Measurements from ENCODE around the gene DEDD. TPM values are rescaled to one million over a fixed set of nuclear protein-coding genes. Genes with fewer than 3 reads are reported as not detected.
A peak's percentile ranks its signal among the peaks of the same experiment; 100 is the strongest.

The DEDD gene
- total RNA-seq, 1 donor from 2014 or later = 37.5 TPM

GRCh38 chr1:161162052-161162451 is 29.6 kb upstream of the DEDD start:
- H3K36me3 ChIP-seq = peaks cover 36% of the 10 kb centered on the region
- DNase-seq (no peak), ATAC-seq (no peak)
- intact Hi-C loops (cut with DNase I) = no loop called here
- peaks cover 23% of the 10 kb centered on the region for H3K4me1 ChIP-seq
- no peak overlapping the region for H3K4me3 ChIP-seq
- no peaks in the 10 kb centered on the region for H3K9me3 ChIP-seq
- no peak overlapping the region for H3K27ac ChIP-seq
- no peak for TF ChIP-seq CTCF (IDR thresholded peaks at IDR 0.05)
- H3K27me3 ChIP-seq = no peaks in the 10 kb centered on the region

GRCh38 chr1:161161652-161162051 is 29.2 kb upstream of the DEDD start:
- ATAC-seq = no peak
- no peaks in the 10 kb centered on the region for H3K27me3 ChIP-seq
- H3K9me3 ChIP-seq = no peaks in the 10 kb centered on the region
- H3K4me1 ChIP-seq = peaks cover 20% of the 10 kb centered on the region
- peaks cover 40% of the 10 kb centered on the region for H3K36me3 ChIP-seq
- no peak for TF ChIP-seq CTCF (IDR thresholded peaks at IDR 0.05)
- H3K27ac ChIP-seq = no peak overlapping the region
- no peak for DNase-seq
- no peak overlapping the region for H3K4me3 ChIP-seq
- intact Hi-C loops (cut with DNase I) = no loop called here

- Histone ChIP-seq H3K9me3 (no peaks in the 10 kb centered on the region), H3K36me3 (peaks cover 40% of the 10 kb centered on the region), H3K4me3 (no peak overlapping the region), H3K27me3 (no peaks in the 10 kb centered on the region), H3K4me1 (peaks cover 20% of the 10 kb centered on the region), H3K27ac (no peak overlapping the region)
- no peak for TF ChIP-seq CTCF (IDR thresholded peaks at IDR 0.05)
- intact Hi-C loops (cut with DNase I) = no loop called here
- no peak for DNase-seq
- ATAC-seq = no peak
Measured at GRCh38 chr1:161160671-161161145, 28.2 kb upstream of the DEDD start.

GRCh38 chr1:161159913-161160243 is 27.4 kb upstream of the DEDD start:
- Histone ChIP-seq H3K27me3 (no peaks in the 10 kb centered on the region), H3K36me3 (peaks cover 37% of the 10 kb centered on the region), H3K9me3 (no peaks in the 10 kb centered on the region), H3K27ac (peak overlapping the region; percentile 91), H3K4me1 (peaks cover 24% of the 10 kb centered on the region), H3K4me3 (peak overlapping the region; percentile 80)
- intact Hi-C loops (cut with DNase I) = no loop called here
- DNase-seq (no peak), ATAC-seq (no peak)
- no peak for TF ChIP-seq CTCF (IDR thresholded peaks at IDR 0.05)

GRCh38 chr1:161159087-161159912 is 26.8 kb upstream of the DEDD start, which contains the start of gene USP21:
Gene USP21, plus strand, starts transcription at chr1:161159500. Its CDS starts 1,141 bp downstream, at chr1:161160641.
- ATAC-seq (peak; percentile 97), DNase-seq (peak; percentile 96)
- H3K4me3 ChIP-seq = peak within 1 kb of the TSS; percentile 80
- peaks cover 31% of the 10 kb centered on the region for H3K36me3 ChIP-seq
- H3K27me3 ChIP-seq = no peaks in the 10 kb centered on the region
- H3K4me1 ChIP-seq = peaks cover 30% of the 10 kb centered on the region
- intact Hi-C loops (cut with DNase I) = no loop called here
- peak within 1 kb of the TSS; percentile 91 for H3K27ac ChIP-seq
- peak; percentile 33 for TF ChIP-seq CTCF (IDR thresholded peaks at IDR 0.05)
- H3K9me3 ChIP-seq = no peaks in the 10 kb centered on the region

Data from upper lobe of right lung (tissue), 1 donor.